ENCODE measurements around the gene OGFR. TPM values are rescaled to one million over a fixed set of nuclear protein-coding genes. Genes with fewer than 3 reads are reported as not detected.

OGFR gene
- total RNA-seq, 1 donor from 2014 or later, result 47.3 TPM

GRCh38 chr20:62824476-62825332, 20.1 kb downstream of the OGFR start:
- DNase-seq (ENCODE audit: low spot score), result no peak

GRCh38 chr20:62825333-62825985, 20.8 kb downstream of the OGFR start:
- no peak for DNase-seq (ENCODE audit: low spot score)

GRCh38 chr20:62825986-62826645, 21.5 kb downstream of the OGFR start:
- no peak for DNase-seq (ENCODE audit: low spot score)

GRCh38 chr20:62826646-62827310, 22.1 kb downstream of the OGFR start:
- DNase-seq (ENCODE audit: low spot score), result no peak

- DNase-seq (ENCODE audit: low spot score), result no peak
Observed at GRCh38 chr20:62827311-62828038, 22.8 kb downstream of the OGFR start.

- DNase-seq (ENCODE audit: low spot score), result no peak
Observed at GRCh38 chr20:62828051-62828450, 23.4 kb downstream of the OGFR start.

GRCh38 chr20:62828511-62829230, 24.0 kb downstream of the OGFR start:
- no peak for DNase-seq (ENCODE audit: low spot score)

GRCh38 chr20:62829231-62830230, 24.9 kb downstream of the OGFR start:
- no peak for DNase-seq (ENCODE audit: low spot score)

GRCh38 chr20:62830251-62830650, 25.6 kb downstream of the OGFR start:
- no peak for DNase-seq (ENCODE audit: low spot score)

- no peak for DNase-seq (ENCODE audit: low spot score)
Observed at GRCh38 chr20:62830821-62831220, 26.2 kb downstream of the OGFR start.

GRCh38 chr20:62831361-62831788, 26.7 kb downstream of the OGFR start:
- DNase-seq (ENCODE audit: low spot score), result no peak

- no peak for DNase-seq (ENCODE audit: low spot score)
Observed at GRCh38 chr20:62831854-62832211, 27.2 kb downstream of the OGFR start.

- DNase-seq (ENCODE audit: low spot score), result no peak
Observed at GRCh38 chr20:62832212-62832922, 27.7 kb downstream of the OGFR start.

- no peak for DNase-seq (ENCODE audit: low spot score)
Observed at GRCh38 chr20:62832951-62833391, 28.3 kb downstream of the OGFR start.

- no peak for DNase-seq (ENCODE audit: low spot score)
Observed at GRCh38 chr20:62834967-62835730, 30.5 kb downstream of the OGFR start.

GRCh38 chr20:62835931-62836861, 31.6 kb downstream of the OGFR start:
- DNase-seq (ENCODE audit: low spot score), result no peak
